Colon (tissue), 2 donors: ENCODE results near the gene DNAH8.

Source experiments
- FAIRE-seq: peaks from 2 replicates; lab custom pipeline; 2012; peaks lifted over from hg19 to GRCh38; lab: Jason Lieb, UNC
- donor health status: control.
- donor health status: control.

Gene DNAH8

GRCh38 chr6:39018103-39018502 is 303.0 kb downstream of the DNAH8 start:
- FAIRE-seq, result no peak

- no peak for FAIRE-seq
These were observed 305.0 kb downstream of the DNAH8 start for GRCh38 chr6:39020136-39020535.

GRCh38 chr6:39021041-39021440 is 305.9 kb downstream of the DNAH8 start:
- FAIRE-seq, result no peak

GRCh38 chr6:39021779-39022178 is 306.7 kb downstream of the DNAH8 start:
- FAIRE-seq, result no peak

- FAIRE-seq, result no peak
These were observed 311.1 kb downstream of the DNAH8 start for GRCh38 chr6:39026175-39026574.

- FAIRE-seq, result no peak
These were observed 314.3 kb downstream of the DNAH8 start for GRCh38 chr6:39029156-39030011.

GRCh38 chr6:39035681-39036080 is 320.6 kb downstream of the DNAH8 start:
- FAIRE-seq, result no peak

GRCh38 chr6:39037082-39037508 is 322.0 kb downstream of the DNAH8 start:
- no peak for FAIRE-seq

GRCh38 chr6:39037707-39038106 is 322.6 kb downstream of the DNAH8 start:
- FAIRE-seq, result no peak

- no peak for FAIRE-seq
These were observed 325.1 kb downstream of the DNAH8 start for GRCh38 chr6:39040080-39040673.

- FAIRE-seq, result no peak
These were observed 326.0 kb downstream of the DNAH8 start for GRCh38 chr6:39041072-39041471.

GRCh38 chr6:39043776-39044175 is 328.7 kb downstream of the DNAH8 start:
- no peak for FAIRE-seq

GRCh38 chr6:39044181-39044580 is 329.1 kb downstream of the DNAH8 start:
- no peak for FAIRE-seq

- no peak for FAIRE-seq
These were observed 332.6 kb downstream of the DNAH8 start for GRCh38 chr6:39047434-39048327.

GRCh38 chr6:39048481-39049399 is 333.6 kb downstream of the DNAH8 start, which contains the start of gene GLP1R:
GLP1R (plus strand) TSS chr6:39048781; CDS start chr6:39048841, 60 bp downstream.
- FAIRE-seq, result no peak

GRCh38 chr6:39049575-39050283 is 334.6 kb downstream of the DNAH8 start:
- FAIRE-seq, result no peak

- no peak for FAIRE-seq
These were observed 335.5 kb downstream of the DNAH8 start for GRCh38 chr6:39050453-39051112.

GRCh38 chr6:39051399-39052122 is 336.4 kb downstream of the DNAH8 start:
- no peak for FAIRE-seq

GRCh38 chr6:39053016-39053624 is 338.0 kb downstream of the DNAH8 start:
- FAIRE-seq, result no peak
